B cell (primary cell): ENCODE data around the gene ATAD3B. TPM values are rescaled to one million over a fixed set of nuclear protein-coding genes. Genes with fewer than 3 reads are reported as not detected.

Source experiments
- ATAC-seq: fragments of 200-7000 bp; cut with Tn5 transposase; one replicate; pipeline ENCODE4 v1.10.0; 2021; ENCODE audit warnings: low read depth, mild to moderate bottlenecking, moderate number of reproducible peaks, moderate library complexity
- CTCF ChIA-PET: fragments of 350-600 bp; sonication (Branson Sonifier 250); formaldehyde crosslinking; loops from one replicate; lab custom pipeline; 2021; ENCODE audit warnings: antibody characterized with exemption, inconsistent platforms; lab: Charles Lee
- POLR2A ChIA-PET: fragments of 350-600 bp; sonication (Branson Sonifier 250); formaldehyde crosslinking; loops from one replicate; lab custom pipeline; 2021; ENCODE audit warnings: antibody characterized with exemption; lab: Charles Lee
- DNase-seq: peaks from one replicate; pipeline ENCODE4 v3.0.0; 2013
- H2AFZ ChIP-seq: 2 replicates; pipeline ENCODE4 v1.6.1; 2012; ENCODE audit warnings: mild to moderate bottlenecking, low read depth, low read length; ENCODE audit not compliant: insufficient read depth, poor library complexity, severe bottlenecking
- H3K27ac ChIP-seq, 2 donors: 1 replicate in 1 of 2; 2 replicates in 1 of 2; pipeline ENCODE4 v1.5.1; 2012 to 2013; ENCODE audit warnings: low read length in 2 of 2, mild to moderate bottlenecking in 2 of 2, moderate library complexity in 1 of 2
- H3K27me3 ChIP-seq, 4 experiments: fragments of 200-600 bp in 1 of 4; sonication (generic) in 1 of 4; replicated peaks in 1 of 4; 1 replicate in 2 of 4; 2 replicates in 2 of 4; pipeline versions ENCODE4 v1.6.1 to v1.7.0; 2013 to 2016; ENCODE audit warnings: low read length in 3 of 4, mild to moderate bottlenecking in 2 of 4, mixed read lengths in 1 of 4, moderate library complexity in 1 of 4; ENCODE audit not compliant: insufficient read depth in 4 of 4, control insufficient read depth in 3 of 4; ENCODE audit errors: control extremely low read depth in 1 of 4
- H3K36me3 ChIP-seq, 2 experiments: replicated peaks in 1 of 2; 1 replicate in 1 of 2; 2 replicates in 1 of 2; pipeline versions ENCODE4 v1.6.1 to v1.7.1; 2013; ENCODE audit warnings: low read length in 1 of 2; ENCODE audit not compliant: insufficient read depth in 2 of 2, control insufficient read depth in 1 of 2; ENCODE audit errors: control extremely low read depth in 1 of 2, extremely low read depth in 1 of 2
- H3K4me1 ChIP-seq, 2 donors: fragments of 200-600 bp in 1 of 2; sonication (generic) in 1 of 2; 1 replicate in 1 of 2; 2 replicates in 1 of 2; pipeline versions ENCODE4 v1.5.1 to v1.6.1; 2013 to 2017; ENCODE audit warnings: low read length in 2 of 2; ENCODE audit not compliant: control insufficient read depth in 2 of 2, insufficient read depth in 2 of 2
- H3K4me2 ChIP-seq: replicated peaks from 2 replicates; pipeline ENCODE3; 2012; ENCODE audit warnings: mild to moderate bottlenecking, low read depth, low read length; ENCODE audit not compliant: poor library complexity, severe bottlenecking
- H3K4me3 ChIP-seq, 5 experiments: fragments of 200-600 bp in 1 of 5; sonication (generic) in 1 of 5; 1 replicate in 3 of 5; 2 replicates in 2 of 5; pipeline versions ENCODE4 v1.5.1 to v1.7.0; 2011 to 2016; ENCODE audit warnings: low read length in 4 of 5, mild to moderate bottlenecking in 4 of 5, low read depth in 2 of 5, control low read depth in 1 of 5, moderate library complexity in 1 of 5; ENCODE audit not compliant: insufficient read depth in 1 of 5; ENCODE audit errors: control extremely low read depth in 1 of 5, extremely low read depth in 1 of 5
- H3K79me2 ChIP-seq: fragments of 200-600 bp; sonication (generic); one replicate; pipeline ENCODE4 v1.6.0; 2016; ENCODE audit warnings: low read length; ENCODE audit not compliant: control insufficient read depth, insufficient read depth
- H3K9ac ChIP-seq: fragments of 200-600 bp; sonication (generic); 2 replicates; pipeline ENCODE4 v1.6.1; 2017; ENCODE audit warnings: mild to moderate bottlenecking, low read length, moderate library complexity
- H3K9me3 ChIP-seq, 3 donors: one replicate each; pipeline versions ENCODE4 v1.6.1 to v1.7.1; 2013; ENCODE audit warnings: low read length in 2 of 3; ENCODE audit not compliant: control insufficient read depth in 2 of 3, insufficient read depth in 1 of 3; ENCODE audit errors: control extremely low read depth in 1 of 3
- H4K20me1 ChIP-seq: 2 replicates; pipeline ENCODE4 v1.6.0; 2012; ENCODE audit warnings: mild to moderate bottlenecking, low read length; ENCODE audit not compliant: insufficient read depth, control insufficient read depth, poor library complexity, severe bottlenecking
- H3K27ac Mint-ChIP-seq: one replicate; pipeline ENCODE4 v1.8.0; 2021; ENCODE audit warnings: mixed read lengths
- H3K27me3 Mint-ChIP-seq: one replicate; pipeline ENCODE4 v1.8.0; 2021; ENCODE audit warnings: mixed read lengths
- H3K4me1 Mint-ChIP-seq: one replicate; pipeline ENCODE4 v1.8.0; 2021; ENCODE audit warnings: mixed read lengths
- H3K4me3 Mint-ChIP-seq: one replicate; pipeline ENCODE4 v1.8.0; 2021; ENCODE audit warnings: mixed read lengths
- H3K9me3 Mint-ChIP-seq: one replicate; pipeline ENCODE4 v1.8.0; 2022; ENCODE audit warnings: mixed read lengths; ENCODE audit not compliant: insufficient read depth
- EZH2 ChIP-seq: IDR thresholded peaks from 2 replicates; pipeline ENCODE4 v1.6.1; 2012; ENCODE audit warnings: borderline replicate concordance, low read depth, mild to moderate bottlenecking, moderate library complexity, low read length; ENCODE audit not compliant: insufficient read depth, poor library complexity, severe bottlenecking
- WGBS: methylation state at CpG from one replicate; pipeline ENCODE4 v1.1.5; 2013; ENCODE audit warnings: missing lambda C conversion rate; ENCODE audit not compliant: insufficient coverage; 5-methylcytosine and 5-hydroxymethylcytosine counted together
- intact Hi-C: fragments of 100-400 bp; cut with micrococcal nuclease; formaldehyde crosslinking; loops from one replicate; pipeline ENCODE4 v1.10.0; 2022
- polyA plus RNA-seq: library from polyadenylated mRNA; depleted of rRNA; stranded (reverse); fragments of >200 nt; gene quantifications from 2 replicates; pipeline ENCODE4 v1.2.3, GENCODE V29; 2012
- total RNA-seq, 2 donors: library from RNA; stranded (reverse); fragments of 120-200 nt in 1 of 2; gene quantifications; 1 replicate in 1 of 2; 2 replicates in 1 of 2; pipeline versions ENCODE4 v1.2.3 to v1.2.4, GENCODE V29; 2013 to 2022
- TF ChIP-seq, protein P1 (sequence below): fragments of 200-600 bp; IDR thresholded peaks from one replicate; pipeline ENCODE4 v1.8.0; 2022; ENCODE audit warnings: antibody characterized with exemption, mild to moderate bottlenecking

Gene ATAD3B
- total and polyA plus RNA-seq, 2 donors (not counting 1 experiment from before 2014, with no cell fraction given) = 50.9 to 51.5 TPM

DNA sequence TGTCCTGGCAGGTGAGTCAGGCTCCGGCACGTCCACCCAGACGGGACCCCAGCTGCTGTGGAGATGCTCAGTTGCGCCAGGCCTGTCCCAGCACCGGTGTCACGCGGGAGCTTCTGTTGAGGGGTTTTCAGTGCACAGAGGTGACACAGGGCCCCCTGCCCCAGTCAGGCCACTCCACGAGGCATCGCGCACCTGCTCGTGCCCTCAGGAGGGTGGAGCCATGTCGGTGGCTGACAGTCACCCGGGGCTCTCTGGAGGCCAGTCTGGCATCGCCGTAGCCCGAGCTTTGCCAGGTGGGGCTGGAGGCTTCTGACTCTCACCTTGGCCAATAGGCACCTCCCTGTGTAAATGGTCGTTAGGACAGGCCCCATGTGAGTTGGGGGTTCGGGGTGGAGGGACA is 57.8 kb downstream of the ATAD3B start:
- Histone ChIP-seq H3K36me3 (peaks cover 0 to 5% of the 10 kb centered on the region in 2 experiments), H3K27ac (no peak overlapping the region), H3K79me2 (no peaks in the 10 kb centered on the region), H3K4me2 (no peak overlapping the region), H3K9me3 (peaks cover 1 to 19% (median 4%) of the 10 kb centered on the region in 3 donors), H2AFZ (no peak overlapping the region), H3K27me3 (no peaks in the 10 kb centered on the region), H3K4me3 (no peak overlapping the region), H4K20me1 (no peaks in the 10 kb centered on the region), H3K9ac (no peak overlapping the region), H3K4me1 (no peaks in the 10 kb centered on the region)
- over 99% methylated on average over 14 of the region's 18 CpGs for WGBS
- H3K4me3 Mint-ChIP-seq = no peak overlapping the region
- peaks cover 4% of the 10 kb centered on the region for H3K9me3 Mint-ChIP-seq
- no peak overlapping the region for H3K27ac Mint-ChIP-seq
- intact Hi-C loops = no loop called here
- ChIA-PET POLR2A (no interaction called here), CTCF (interaction anchor here (0.6 kb wide), 1 partner anchor 17 kb away, joined by 3 read pairs; no protein-coding TSS in a partner anchor)
- ATAC-seq = no peak
- H3K4me1 Mint-ChIP-seq = no peaks in the 10 kb centered on the region
- H3K27me3 Mint-ChIP-seq = no peaks in the 10 kb centered on the region
- no peak for DNase-seq
- TF ChIP-seq, protein P1, sequence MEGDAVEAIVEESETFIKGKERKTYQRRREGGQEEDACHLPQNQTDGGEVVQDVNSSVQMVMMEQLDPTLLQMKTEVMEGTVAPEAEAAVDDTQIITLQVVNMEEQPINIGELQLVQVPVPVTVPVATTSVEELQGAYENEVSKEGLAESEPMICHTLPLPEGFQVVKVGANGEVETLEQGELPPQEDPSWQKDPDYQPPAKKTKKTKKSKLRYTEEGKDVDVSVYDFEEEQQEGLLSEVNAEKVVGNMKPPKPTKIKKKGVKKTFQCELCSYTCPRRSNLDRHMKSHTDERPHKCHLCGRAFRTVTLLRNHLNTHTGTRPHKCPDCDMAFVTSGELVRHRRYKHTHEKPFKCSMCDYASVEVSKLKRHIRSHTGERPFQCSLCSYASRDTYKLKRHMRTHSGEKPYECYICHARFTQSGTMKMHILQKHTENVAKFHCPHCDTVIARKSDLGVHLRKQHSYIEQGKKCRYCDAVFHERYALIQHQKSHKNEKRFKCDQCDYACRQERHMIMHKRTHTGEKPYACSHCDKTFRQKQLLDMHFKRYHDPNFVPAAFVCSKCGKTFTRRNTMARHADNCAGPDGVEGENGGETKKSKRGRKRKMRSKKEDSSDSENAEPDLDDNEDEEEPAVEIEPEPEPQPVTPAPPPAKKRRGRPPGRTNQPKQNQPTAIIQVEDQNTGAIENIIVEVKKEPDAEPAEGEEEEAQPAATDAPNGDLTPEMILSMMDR = no peak
- TF ChIP-seq EZH2 = no peak

DNA sequence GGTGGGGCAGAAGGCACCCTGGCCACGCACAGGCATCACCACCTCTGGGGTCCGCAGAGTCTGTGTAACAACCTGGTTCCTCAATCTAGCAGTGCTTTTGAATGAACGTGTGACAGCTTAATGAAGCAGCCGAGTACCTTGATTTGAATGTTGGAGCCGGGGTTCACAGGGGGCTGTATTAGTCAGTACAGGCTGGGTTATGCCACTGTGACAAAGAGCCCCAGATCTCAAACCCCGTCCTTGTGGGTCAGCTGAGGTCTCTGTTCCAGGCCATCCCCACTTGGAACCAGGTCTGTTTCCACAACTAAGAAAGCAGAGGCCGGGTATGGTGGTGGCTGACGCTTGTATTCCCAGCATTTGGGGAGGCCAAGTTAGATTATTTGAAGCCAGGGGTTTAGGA is 58.4 kb downstream of the ATAD3B start:
- ATAC-seq = no peak
- H3K27me3 ChIP-seq = no peaks in the 10 kb centered on the region
- ChIA-PET POLR2A (no interaction called here), CTCF (no interaction called here)
- no peak overlapping the region for H3K4me2 ChIP-seq
- no peak overlapping the region for H3K4me3 ChIP-seq
- H3K79me2 ChIP-seq = no peaks in the 10 kb centered on the region
- no peak overlapping the region for H2AFZ ChIP-seq
- 95% methylated on average over 6 of the region's 8 CpGs for WGBS
- peaks cover 1 to 19% (median 4%) of the 10 kb centered on the region in 3 donors for H3K9me3 ChIP-seq
- no peaks in the 10 kb centered on the region for H3K27me3 Mint-ChIP-seq
- no peak overlapping the region for H3K27ac Mint-ChIP-seq
- DNase-seq = no peak
- no peaks in the 10 kb centered on the region for H4K20me1 ChIP-seq
- H3K9me3 Mint-ChIP-seq = peaks cover 4% of the 10 kb centered on the region
- TF ChIP-seq, protein P1 = no peak
- TF ChIP-seq EZH2 = no peak
- no peak overlapping the region for H3K9ac ChIP-seq
- no peak overlapping the region for H3K4me3 Mint-ChIP-seq
- no peaks in the 10 kb centered on the region for H3K4me1 ChIP-seq
- H3K36me3 ChIP-seq = peaks cover 0 to 5% of the 10 kb centered on the region in 2 experiments
- intact Hi-C loops = no loop called here
- H3K4me1 Mint-ChIP-seq = no peaks in the 10 kb centered on the region
- no peak overlapping the region for H3K27ac ChIP-seq
